ENCODE data around the gene MAD1L1. TPM values are rescaled to one million over a fixed set of nuclear protein-coding genes. Genes with fewer than 3 reads are reported as not detected.

The MAD1L1 gene
- total and polyA plus RNA-seq, 2 experiments from 2014 or later, result 38.2 to 69.8 TPM

- no peaks in the 10 kb centered on the region for H4K20me1 ChIP-seq (ENCODE audit: insufficient read depth)
- H3K4me1 ChIP-seq (ENCODE audit: insufficient read depth), result no peaks in the 10 kb centered on the region
- H2AFZ ChIP-seq, result no peak overlapping the region
- WGBS, 2 experiments (ENCODE audit: low coverage in 1 of 2, low lambda C conversion rate in 2 of 2, missing lambda C conversion rate in 2 of 2), result 95 to 96% methylated on average over 9 to 10 of the region's 10 CpGs
- DNase-seq, result no peak
- no peaks in the 10 kb centered on the region for H3K79me2 ChIP-seq (ENCODE audit: insufficient read depth)
- no peaks in the 10 kb centered on the region for H3K27me3 ChIP-seq (replicated peaks; ENCODE audit: insufficient read depth)
- no peak overlapping the region for H3K4me2 ChIP-seq (ENCODE audit: unreplicated experiment)
- H3K36me3 ChIP-seq (ENCODE audit: low read depth), result no peaks in the 10 kb centered on the region
- no peaks in the 10 kb centered on the region for H3F3A ChIP-seq (ENCODE audit: insufficient read depth)
- H3K9ac ChIP-seq, result no peak overlapping the region
- in situ Hi-C loops (cut with MboI), result no loop called here
- no peaks in the 10 kb centered on the region for H3K9me2 ChIP-seq (ENCODE audit: insufficient read depth)
- H3K4me3 ChIP-seq, result no peak overlapping the region
- no peak overlapping the region for H3K27ac ChIP-seq
- TF ChIP-seq EZH2phosphoT487 (IDR thresholded peaks at IDR 0.05; ENCODE audit: insufficient read depth, low read depth) (no peak), EZH2 (IDR thresholded peaks at IDR 0.05; ENCODE audit: insufficient read depth, poor library complexity, severe bottlenecking) (no peak)
- no peaks in the 10 kb centered on the region for H3K9me3 ChIP-seq (ENCODE audit: low read depth)
Measured at GRCh38 chr7:2150445-2150815, 82.3 kb downstream of the MAD1L1 start.

DNA sequence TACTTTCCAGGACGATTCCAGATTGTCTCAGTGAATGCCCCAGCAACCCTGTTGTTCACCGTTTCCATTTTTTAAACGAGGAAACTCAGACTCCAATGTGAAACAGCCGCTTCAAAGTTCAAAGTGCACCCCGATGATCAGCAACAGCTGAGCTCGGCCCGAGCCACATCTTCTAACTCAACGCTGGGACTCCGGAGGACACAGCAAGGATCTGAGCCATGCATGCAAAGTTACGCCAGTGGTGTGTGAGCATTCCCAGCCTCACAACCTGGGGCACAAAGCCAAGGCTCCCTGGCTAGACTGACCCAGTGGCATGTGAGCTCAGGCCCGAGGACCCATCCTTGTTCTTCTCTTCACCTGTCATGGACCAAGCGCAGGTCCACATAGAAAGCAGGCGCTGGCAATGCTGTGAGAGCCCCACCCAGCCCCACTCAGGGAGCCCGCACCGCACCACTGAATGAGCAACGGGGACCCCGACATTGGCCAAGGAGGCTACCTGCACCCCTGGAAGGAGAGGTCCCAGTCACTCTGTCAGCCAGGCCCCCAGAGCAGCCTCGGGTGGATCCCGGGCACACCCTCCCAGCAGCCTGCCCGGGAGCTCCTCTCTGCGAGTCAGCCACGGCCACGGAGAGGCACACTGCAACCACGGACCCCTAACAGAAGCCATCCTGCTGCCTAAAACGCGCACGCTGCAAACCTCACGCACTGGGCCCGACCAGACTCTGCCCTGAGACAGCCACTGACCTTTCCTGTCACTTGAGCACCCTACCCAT, 82.9 kb downstream of the MAD1L1 start:
- no peak overlapping the region for H3K4me3 ChIP-seq
- no peak overlapping the region for H2AFZ ChIP-seq
- no peak for DNase-seq
- no peak overlapping the region for H3K9ac ChIP-seq
- H3K4me1 ChIP-seq (ENCODE audit: insufficient read depth), result no peaks in the 10 kb centered on the region
- TF ChIP-seq EZH2 (IDR thresholded peaks at IDR 0.05; ENCODE audit: insufficient read depth, poor library complexity, severe bottlenecking) (no peak), EZH2phosphoT487 (IDR thresholded peaks at IDR 0.05; ENCODE audit: insufficient read depth, low read depth) (no peak)
- in situ Hi-C loops (cut with MboI), result no loop called here
- WGBS, 2 experiments (ENCODE audit: low coverage in 1 of 2, low lambda C conversion rate in 2 of 2, missing lambda C conversion rate in 2 of 2), result 88 to 89% methylated on average over 27 to 29 of the region's 29 CpGs
- H3K27ac ChIP-seq, result no peak overlapping the region
- H4K20me1 ChIP-seq (ENCODE audit: insufficient read depth), result no peaks in the 10 kb centered on the region
- H3F3A ChIP-seq (ENCODE audit: insufficient read depth), result no peaks in the 10 kb centered on the region
- H3K9me3 ChIP-seq (ENCODE audit: low read depth), result no peaks in the 10 kb centered on the region
- H3K79me2 ChIP-seq (ENCODE audit: insufficient read depth), result no peaks in the 10 kb centered on the region
- H3K9me2 ChIP-seq (ENCODE audit: insufficient read depth), result no peaks in the 10 kb centered on the region
- H3K36me3 ChIP-seq (ENCODE audit: low read depth), result no peaks in the 10 kb centered on the region
- H3K27me3 ChIP-seq (replicated peaks; ENCODE audit: insufficient read depth), result no peaks in the 10 kb centered on the region
- no peak overlapping the region for H3K4me2 ChIP-seq (ENCODE audit: unreplicated experiment)

- no peak overlapping the region for H3K4me3 ChIP-seq
- no peak overlapping the region for H3K27ac ChIP-seq
- H3K9me2 ChIP-seq (ENCODE audit: insufficient read depth), result no peaks in the 10 kb centered on the region
- in situ Hi-C loops (cut with MboI), result no loop called here
- no peak overlapping the region for H3K4me2 ChIP-seq (ENCODE audit: unreplicated experiment)
- H3K9ac ChIP-seq, result no peak overlapping the region
- no peaks in the 10 kb centered on the region for H3K4me1 ChIP-seq (ENCODE audit: insufficient read depth)
- H3K9me3 ChIP-seq (ENCODE audit: low read depth), result no peaks in the 10 kb centered on the region
- H3K36me3 ChIP-seq (ENCODE audit: low read depth), result no peaks in the 10 kb centered on the region
- H3K27me3 ChIP-seq (replicated peaks; ENCODE audit: insufficient read depth), result no peaks in the 10 kb centered on the region
- 98 to 100% methylated on average over 7 of the region's 7 CpGs for WGBS, 2 experiments (ENCODE audit: low coverage in 1 of 2, low lambda C conversion rate in 2 of 2, missing lambda C conversion rate in 2 of 2)
- H3F3A ChIP-seq (ENCODE audit: insufficient read depth), result no peaks in the 10 kb centered on the region
- no peak for TF ChIP-seq EZH2phosphoT487 (IDR thresholded peaks at IDR 0.05; ENCODE audit: insufficient read depth, low read depth)
- TF ChIP-seq EZH2 (IDR thresholded peaks at IDR 0.05; ENCODE audit: insufficient read depth, poor library complexity, severe bottlenecking), result no peak
- H3K79me2 ChIP-seq (ENCODE audit: insufficient read depth), result no peaks in the 10 kb centered on the region
- no peaks in the 10 kb centered on the region for H4K20me1 ChIP-seq (ENCODE audit: insufficient read depth)
- no peak for DNase-seq
- H2AFZ ChIP-seq, result no peak overlapping the region
Measured at GRCh38 chr7:2148814-2149213, 83.9 kb downstream of the MAD1L1 start.

- no peak for DNase-seq
- Histone ChIP-seq H3K27ac (no peak overlapping the region), H3K79me2 (ENCODE audit: insufficient read depth) (no peaks in the 10 kb centered on the region), H3K4me1 (ENCODE audit: insufficient read depth) (no peaks in the 10 kb centered on the region), H3K4me2 (ENCODE audit: unreplicated experiment) (no peak overlapping the region), H3K4me3 (no peak overlapping the region), H3K9ac (no peak overlapping the region), H3F3A (ENCODE audit: insufficient read depth) (no peaks in the 10 kb centered on the region), H3K9me2 (ENCODE audit: insufficient read depth) (no peaks in the 10 kb centered on the region), H2AFZ (no peak overlapping the region), H3K27me3 (replicated peaks; ENCODE audit: insufficient read depth) (no peaks in the 10 kb centered on the region), H3K36me3 (ENCODE audit: low read depth) (no peaks in the 10 kb centered on the region), H4K20me1 (ENCODE audit: insufficient read depth) (no peaks in the 10 kb centered on the region), H3K9me3 (ENCODE audit: low read depth) (no peaks in the 10 kb centered on the region)
- TF ChIP-seq EZH2 (IDR thresholded peaks at IDR 0.05; ENCODE audit: insufficient read depth, poor library complexity, severe bottlenecking), result no peak
- no peak for TF ChIP-seq EZH2phosphoT487 (IDR thresholded peaks at IDR 0.05; ENCODE audit: insufficient read depth, low read depth)
- 95% methylated on average over 11 of the region's 11 CpGs for WGBS, 2 experiments (ENCODE audit: low coverage in 1 of 2, low lambda C conversion rate in 2 of 2, missing lambda C conversion rate in 2 of 2)
- in situ Hi-C loops (cut with MboI), result no loop called here
Measured at GRCh38 chr7:2148189-2148588, 84.6 kb downstream of the MAD1L1 start.
